ENCODE measurements around the gene EFNB1.
A peak's percentile ranks its signal among the peaks of the same experiment; 100 is the strongest.

DNA sequence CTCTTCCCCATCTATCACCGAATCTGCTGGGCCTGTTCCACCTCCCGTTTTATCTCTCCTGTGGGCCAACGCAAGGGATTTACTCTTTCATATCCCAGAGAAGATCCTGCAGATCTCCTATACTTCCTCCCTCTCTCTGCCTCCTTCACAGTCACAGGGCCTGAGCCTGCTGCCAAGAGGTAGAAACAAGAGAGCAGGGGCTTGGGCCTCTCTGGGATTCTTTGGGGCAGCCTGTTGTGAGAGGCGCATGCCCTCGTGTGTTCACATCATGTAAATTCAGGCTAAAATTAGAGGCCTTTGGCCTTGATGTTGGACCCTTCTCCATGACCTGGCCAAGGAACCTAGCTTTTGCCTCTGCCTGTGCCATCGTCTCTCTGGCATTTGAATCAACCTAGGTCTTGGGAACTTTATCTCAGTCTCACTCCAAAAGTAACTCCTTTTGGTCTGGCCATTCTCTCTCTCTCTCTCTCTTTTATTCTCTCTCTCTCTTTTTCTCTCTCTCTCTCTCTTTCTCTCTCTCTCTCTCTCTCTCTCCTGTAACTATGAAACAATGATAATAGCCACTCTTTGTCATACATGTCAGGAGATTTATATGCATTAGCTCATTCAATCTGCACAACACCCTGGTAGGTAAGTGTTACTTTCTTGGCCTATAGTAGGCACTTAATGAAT is 20.0 kb upstream of the EFNB1 start:
- TF ChIP-seq, protein P1, sequence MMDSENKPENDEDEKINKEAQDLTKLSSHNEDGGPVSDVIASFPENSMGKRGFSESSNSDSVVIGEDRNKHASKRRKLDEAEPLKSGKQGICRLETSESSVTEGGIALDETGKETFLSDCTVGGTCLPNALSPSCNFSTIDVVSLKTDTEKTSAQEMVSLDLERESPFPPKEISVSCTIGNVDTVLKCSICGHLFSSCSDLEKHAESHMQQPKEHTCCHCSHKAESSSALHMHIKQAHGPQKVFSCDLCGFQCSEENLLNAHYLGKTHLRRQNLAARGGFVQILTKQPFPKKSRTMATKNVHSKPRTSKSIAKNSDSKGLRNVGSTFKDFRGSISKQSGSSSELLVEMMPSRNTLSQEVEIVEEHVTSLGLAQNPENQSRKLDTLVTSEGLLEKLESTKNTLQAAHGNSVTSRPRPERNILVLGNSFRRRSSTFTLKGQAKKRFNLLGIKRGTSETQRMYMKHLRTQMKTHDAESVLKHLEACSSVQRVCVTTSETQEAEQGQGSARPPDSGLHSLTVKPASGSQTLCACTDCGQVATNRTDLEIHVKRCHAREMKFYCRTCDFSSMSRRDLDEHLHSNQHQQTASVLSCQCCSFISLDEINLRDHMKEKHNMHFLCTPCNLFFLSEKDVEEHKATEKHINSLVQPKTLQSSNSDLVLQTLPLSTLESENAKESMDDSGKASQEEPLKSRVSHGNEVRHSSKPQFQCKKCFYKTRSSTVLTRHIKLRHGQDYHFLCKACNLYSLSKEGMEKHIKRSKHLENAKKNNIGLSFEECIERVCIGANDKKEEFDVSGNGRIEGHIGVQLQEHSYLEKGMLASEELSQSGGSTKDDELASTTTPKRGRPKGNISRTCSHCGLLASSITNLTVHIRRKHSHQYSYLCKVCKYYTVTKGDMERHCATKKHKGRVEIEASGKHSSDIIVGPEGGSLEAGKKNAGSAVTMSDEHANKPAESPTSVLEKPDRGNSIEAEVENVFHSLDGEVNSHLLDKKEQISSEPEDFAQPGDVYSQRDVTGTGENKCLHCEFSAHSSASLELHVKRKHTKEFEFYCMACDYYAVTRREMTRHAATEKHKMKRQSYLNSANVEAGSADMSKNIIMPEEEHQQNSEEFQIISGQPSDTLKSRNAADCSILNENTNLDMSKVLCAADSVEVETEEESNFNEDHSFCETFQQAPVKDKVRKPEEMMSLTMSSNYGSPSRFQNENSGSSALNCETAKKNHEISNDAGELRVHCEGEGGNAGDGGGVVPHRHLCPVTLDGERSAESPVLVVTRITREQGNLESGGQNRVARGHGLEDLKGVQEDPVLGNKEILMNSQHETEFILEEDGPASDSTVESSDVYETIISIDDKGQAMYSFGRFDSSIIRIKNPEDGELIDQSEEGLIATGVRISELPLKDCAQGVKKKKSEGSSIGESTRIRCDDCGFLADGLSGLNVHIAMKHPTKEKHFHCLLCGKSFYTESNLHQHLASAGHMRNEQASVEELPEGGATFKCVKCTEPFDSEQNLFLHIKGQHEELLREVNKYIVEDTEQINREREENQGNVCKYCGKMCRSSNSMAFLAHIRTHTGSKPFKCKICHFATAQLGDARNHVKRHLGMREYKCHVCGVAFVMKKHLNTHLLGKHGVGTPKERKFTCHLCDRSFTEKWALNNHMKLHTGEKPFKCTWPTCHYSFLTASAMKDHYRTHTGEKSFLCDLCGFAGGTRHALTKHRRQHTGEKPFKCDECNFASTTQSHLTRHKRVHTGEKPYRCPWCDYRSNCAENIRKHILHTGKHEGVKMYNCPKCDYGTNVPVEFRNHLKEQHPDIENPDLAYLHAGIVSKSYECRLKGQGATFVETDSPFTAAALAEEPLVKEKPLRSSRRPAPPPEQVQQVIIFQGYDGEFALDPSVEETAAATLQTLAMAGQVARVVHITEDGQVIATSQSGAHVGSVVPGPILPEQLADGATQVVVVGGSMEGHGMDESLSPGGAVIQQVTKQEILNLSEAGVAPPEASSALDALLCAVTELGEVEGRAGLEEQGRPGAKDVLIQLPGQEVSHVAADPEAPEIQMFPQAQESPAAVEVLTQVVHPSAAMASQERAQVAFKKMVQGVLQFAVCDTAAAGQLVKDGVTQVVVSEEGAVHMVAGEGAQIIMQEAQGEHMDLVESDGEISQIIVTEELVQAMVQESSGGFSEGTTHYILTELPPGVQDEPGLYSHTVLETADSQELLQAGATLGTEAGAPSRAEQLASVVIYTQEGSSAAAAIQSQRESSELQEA (IDR thresholded peaks at IDR 0.05; ENCODE audit: low read depth), result no peak
- no peak for TF ChIP-seq ZSCAN29 (IDR thresholded peaks at IDR 0.05)
- TF ChIP-seq, protein P2, sequence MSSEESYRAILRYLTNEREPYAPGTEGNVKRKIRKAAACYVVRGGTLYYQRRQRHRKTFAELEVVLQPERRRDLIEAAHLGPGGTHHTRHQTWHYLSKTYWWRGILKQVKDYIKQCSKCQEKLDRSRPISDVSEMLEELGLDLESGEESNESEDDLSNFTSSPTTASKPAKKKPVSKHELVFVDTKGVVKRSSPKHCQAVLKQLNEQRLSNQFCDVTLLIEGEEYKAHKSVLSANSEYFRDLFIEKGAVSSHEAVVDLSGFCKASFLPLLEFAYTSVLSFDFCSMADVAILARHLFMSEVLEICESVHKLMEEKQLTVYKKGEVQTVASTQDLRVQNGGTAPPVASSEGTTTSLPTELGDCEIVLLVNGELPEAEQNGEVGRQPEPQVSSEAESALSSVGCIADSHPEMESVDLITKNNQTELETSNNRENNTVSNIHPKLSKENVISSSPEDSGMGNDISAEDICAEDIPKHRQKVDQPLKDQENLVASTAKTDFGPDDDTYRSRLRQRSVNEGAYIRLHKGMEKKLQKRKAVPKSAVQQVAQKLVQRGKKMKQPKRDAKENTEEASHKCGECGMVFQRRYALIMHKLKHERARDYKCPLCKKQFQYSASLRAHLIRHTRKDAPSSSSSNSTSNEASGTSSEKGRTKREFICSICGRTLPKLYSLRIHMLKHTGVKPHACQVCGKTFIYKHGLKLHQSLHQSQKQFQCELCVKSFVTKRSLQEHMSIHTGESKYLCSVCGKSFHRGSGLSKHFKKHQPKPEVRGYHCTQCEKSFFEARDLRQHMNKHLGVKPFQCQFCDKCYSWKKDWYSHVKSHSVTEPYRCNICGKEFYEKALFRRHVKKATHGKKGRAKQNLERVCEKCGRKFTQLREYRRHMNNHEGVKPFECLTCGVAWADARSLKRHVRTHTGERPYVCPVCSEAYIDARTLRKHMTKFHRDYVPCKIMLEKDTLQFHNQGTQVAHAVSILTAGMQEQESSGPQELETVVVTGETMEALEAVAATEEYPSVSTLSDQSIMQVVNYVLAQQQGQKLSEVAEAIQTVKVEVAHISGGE (CRISPR knock-in tag; IDR thresholded peaks at IDR 0.05), result no peak
- no peak for TF ChIP-seq CHD2 (IDR thresholded peaks at IDR 0.05; ENCODE audit: low read depth, low read length)
- TF ChIP-seq POLR2A (conservative IDR thresholded peaks at IDR 0.05), result no peak
- no peak for TF ChIP-seq ARID2 (IDR thresholded peaks at IDR 0.05)
- TF ChIP-seq MEF2A (IDR thresholded peaks at IDR 0.05; ENCODE audit: control insufficient read depth, low read depth, low read length), result no peak
- no peak for TF ChIP-seq TCF7 (IDR thresholded peaks at IDR 0.05; ENCODE audit: borderline replicate concordance)
- no peak for TF ChIP-seq POLR2AphosphoS2 (IDR thresholded peaks at IDR 0.05; ENCODE audit: low read length)
- TF ChIP-seq, protein P3, sequence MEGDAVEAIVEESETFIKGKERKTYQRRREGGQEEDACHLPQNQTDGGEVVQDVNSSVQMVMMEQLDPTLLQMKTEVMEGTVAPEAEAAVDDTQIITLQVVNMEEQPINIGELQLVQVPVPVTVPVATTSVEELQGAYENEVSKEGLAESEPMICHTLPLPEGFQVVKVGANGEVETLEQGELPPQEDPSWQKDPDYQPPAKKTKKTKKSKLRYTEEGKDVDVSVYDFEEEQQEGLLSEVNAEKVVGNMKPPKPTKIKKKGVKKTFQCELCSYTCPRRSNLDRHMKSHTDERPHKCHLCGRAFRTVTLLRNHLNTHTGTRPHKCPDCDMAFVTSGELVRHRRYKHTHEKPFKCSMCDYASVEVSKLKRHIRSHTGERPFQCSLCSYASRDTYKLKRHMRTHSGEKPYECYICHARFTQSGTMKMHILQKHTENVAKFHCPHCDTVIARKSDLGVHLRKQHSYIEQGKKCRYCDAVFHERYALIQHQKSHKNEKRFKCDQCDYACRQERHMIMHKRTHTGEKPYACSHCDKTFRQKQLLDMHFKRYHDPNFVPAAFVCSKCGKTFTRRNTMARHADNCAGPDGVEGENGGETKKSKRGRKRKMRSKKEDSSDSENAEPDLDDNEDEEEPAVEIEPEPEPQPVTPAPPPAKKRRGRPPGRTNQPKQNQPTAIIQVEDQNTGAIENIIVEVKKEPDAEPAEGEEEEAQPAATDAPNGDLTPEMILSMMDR (IDR thresholded peaks at IDR 0.05 in 2 of 3, conservative IDR thresholded peaks at IDR 0.05 in 1 of 3; ENCODE audit: insufficient read depth in 2 of 3, low read depth in 1 of 3, low read length in 3 of 3), result peak; percentile 43 to 50 (median 48); a peak in 5 of 6 replicates
- no peak for TF ChIP-seq ATF1 (CRISPR knock-in tag; IDR thresholded peaks at IDR 0.05)
- no peak for TF ChIP-seq ATF1 (tag; IDR thresholded peaks at IDR 0.05)
- TF ChIP-seq ZNF347 (CRISPR knock-in tag; IDR thresholded peaks at IDR 0.05; ENCODE audit: low read depth), result no peak

Measured in K562 (cell line).